ENCODE results near the gene VSIG2.

- TF ChIP-seq ZFP3 (CRISPR knock-in tag; IDR thresholded peaks at IDR 0.05) (no peak), ZNF8 (CRISPR knock-in tag; IDR thresholded peaks at IDR 0.05) (no peak), TCF4 (CRISPR knock-in tag; IDR thresholded peaks at IDR 0.05; ENCODE audit: borderline replicate concordance) (no peak), ARNTL (CRISPR knock-in tag; IDR thresholded peaks at IDR 0.05; ENCODE audit: borderline replicate concordance, low read depth) (no peak), ZFP30 (CRISPR knock-in tag; IDR thresholded peaks at IDR 0.05) (no peak), CREB5 (CRISPR knock-in tag; IDR thresholded peaks at IDR 0.05; ENCODE audit: low read depth) (no peak), TOX (CRISPR knock-in tag; IDR thresholded peaks at IDR 0.05; ENCODE audit: borderline replicate concordance) (no peak), PATZ1 (CRISPR knock-in tag; IDR thresholded peaks at IDR 0.05; ENCODE audit: borderline replicate concordance) (no peak)
These were observed 2.1 kb downstream of the VSIG2 start for GRCh38 chr11:124749912-124750311.
